ENCODE measurements around the gene TADA2B. TPM values are rescaled to one million over a fixed set of nuclear protein-coding genes. Genes with fewer than 3 reads are reported as not detected.

Gene TADA2B
- total RNA-seq, 1 donor from 2014 or later: 37.3 TPM

DNA sequence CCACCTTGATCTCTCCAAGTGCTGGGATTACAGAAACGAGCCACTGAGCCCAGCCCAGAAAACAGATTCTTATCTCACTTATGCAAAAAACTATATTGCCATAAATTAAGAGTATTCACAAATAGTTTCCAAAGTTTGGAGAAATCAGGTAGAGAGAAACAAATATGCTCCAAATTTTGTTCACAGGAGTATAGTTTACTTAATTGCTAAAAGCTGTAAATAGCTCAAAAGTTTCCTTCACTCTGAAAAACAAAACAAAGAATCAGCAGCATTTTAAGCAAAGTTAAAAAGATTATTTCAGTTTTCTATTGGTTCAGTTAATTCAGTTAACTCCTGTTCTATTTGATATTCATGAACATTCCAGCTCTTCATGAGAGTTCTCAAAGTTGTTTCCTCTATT lies 43.2 kb downstream of the TADA2B start:
- no peaks in the 10 kb centered on the region for H3K27me3 ChIP-seq
- intact Hi-C loops (cut with DNase I): no loop called here
- peaks cover 0 to 8% of the 10 kb centered on the region in 2 donors for H3K4me1 ChIP-seq
- DNase-seq (ENCODE audit: low spot score in 2 of 2): no peak
- no peak overlapping the region for H3K27ac ChIP-seq
- no peaks in the 10 kb centered on the region for H3K36me3 ChIP-seq
- H3K9me3 ChIP-seq: no peaks in the 10 kb centered on the region
- no peak for TF ChIP-seq CTCF (IDR thresholded peaks at IDR 0.05)
- no peak overlapping the region for H3K4me3 ChIP-seq

- Histone ChIP-seq H3K4me3 (no peak overlapping the region), H3K36me3 (no peaks in the 10 kb centered on the region), H3K4me1 (peaks cover 0 to 8% of the 10 kb centered on the region in 2 donors), H3K27ac (no peak overlapping the region), H3K27me3 (no peaks in the 10 kb centered on the region), H3K9me3 (no peaks in the 10 kb centered on the region)
- intact Hi-C loops (cut with DNase I): no loop called here
- DNase-seq (ENCODE audit: low spot score in 2 of 2): no peak
- TF ChIP-seq CTCF (IDR thresholded peaks at IDR 0.05): no peak
Measured at GRCh38 chr4:7087036-7087435, 43.9 kb downstream of the TADA2B start.

DNA sequence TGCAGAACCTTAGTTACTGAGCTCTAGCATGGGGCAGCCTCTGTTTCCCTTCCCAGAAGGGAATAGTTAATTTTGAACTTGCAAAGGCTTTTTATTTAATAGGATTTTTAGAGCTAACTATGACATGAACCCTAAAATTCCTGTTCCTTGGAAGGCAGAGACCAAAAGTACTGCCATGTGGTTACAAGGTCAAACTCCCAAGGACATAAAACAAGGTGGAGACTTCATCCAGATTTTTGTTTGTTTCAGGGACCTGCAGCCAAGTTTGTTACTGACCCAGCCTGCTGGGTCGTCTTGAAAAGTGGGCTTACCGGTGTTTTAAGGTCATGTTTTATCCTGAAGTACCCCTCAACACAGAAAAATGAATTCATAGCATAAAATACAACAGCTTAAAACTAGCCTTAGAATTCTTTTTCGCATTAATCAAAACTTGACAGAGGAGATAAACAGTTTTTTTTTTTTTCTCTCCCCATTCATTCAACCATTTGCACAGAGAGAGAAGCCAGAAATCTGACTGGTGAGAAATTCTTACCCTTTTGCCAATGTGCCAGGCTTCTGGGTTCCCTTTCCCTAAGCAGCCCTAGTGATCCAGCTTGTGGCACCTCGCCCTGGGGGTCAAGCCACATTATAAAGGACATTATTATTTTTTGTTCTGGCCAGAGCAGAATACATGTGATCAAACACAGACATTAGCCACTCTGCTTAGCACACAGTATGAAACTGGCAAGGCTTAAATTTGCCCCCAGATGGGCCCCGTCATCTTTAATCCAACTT lies 46.2 kb downstream of the TADA2B start:
- H3K4me1 ChIP-seq: peaks cover 0 to 8% of the 10 kb centered on the region in 2 donors
- no peak for TF ChIP-seq CTCF (IDR thresholded peaks at IDR 0.05)
- H3K27ac ChIP-seq: no peak overlapping the region
- intact Hi-C loops (cut with DNase I): no loop called here
- H3K9me3 ChIP-seq: no peaks in the 10 kb centered on the region
- no peak overlapping the region for H3K4me3 ChIP-seq
- H3K27me3 ChIP-seq: no peaks in the 10 kb centered on the region
- DNase-seq (ENCODE audit: low spot score in 2 of 2): peak in 1 of 2 donors; percentile 46
- H3K36me3 ChIP-seq: no peaks in the 10 kb centered on the region

GRCh38 chr4:7092026-7092425 lies 48.9 kb downstream of the TADA2B start:
- Histone ChIP-seq H3K4me3 (no peak overlapping the region), H3K36me3 (no peaks in the 10 kb centered on the region), H3K9me3 (no peaks in the 10 kb centered on the region), H3K27ac (no peak overlapping the region), H3K27me3 (no peaks in the 10 kb centered on the region), H3K4me1 (peaks cover 0 to 8% of the 10 kb centered on the region in 2 donors)
- no peak for DNase-seq (ENCODE audit: low spot score in 2 of 2)
- TF ChIP-seq CTCF (IDR thresholded peaks at IDR 0.05): no peak
- intact Hi-C loops (cut with DNase I): no loop called here

- no peak for DNase-seq (ENCODE audit: low spot score in 2 of 2)
- Histone ChIP-seq H3K9me3 (no peaks in the 10 kb centered on the region), H3K27me3 (no peaks in the 10 kb centered on the region), H3K36me3 (no peaks in the 10 kb centered on the region), H3K27ac (no peak overlapping the region), H3K4me3 (no peak overlapping the region), H3K4me1 (peaks cover 0 to under 1% of the 10 kb centered on the region in 2 donors)
- intact Hi-C loops (cut with DNase I): no loop called here
- no peak for TF ChIP-seq CTCF (IDR thresholded peaks at IDR 0.05)
Measured at GRCh38 chr4:7094916-7095315, 51.7 kb downstream of the TADA2B start.
